CD14-positive monocyte (primary cell): ENCODE results near the gene ALKBH1. TPM values are rescaled to one million over a fixed set of nuclear protein-coding genes. Genes with fewer than 3 reads are reported as not detected.
A peak's percentile ranks its signal among the peaks of the same experiment; 100 is the strongest.

Experiments
- DNase-seq, 3 donors: peaks; one replicate each; pipeline ENCODE4 v3.0.0-alpha.2; 2011 to 2022
- H2AFZ ChIP-seq: 2 replicates; pipeline ENCODE4 v1.6.0; 2012; ENCODE audit warnings: mild to moderate bottlenecking, low read depth, low read length, inconsistent platforms; ENCODE audit not compliant: insufficient read depth, poor library complexity, severe bottlenecking
- H3K27ac ChIP-seq, 2 donors: 1 replicate in 1 of 2; 2 replicates in 1 of 2; pipeline ENCODE4 v1.5.1; 2012 to 2013; ENCODE audit warnings: low read length in 2 of 2, control low read depth in 1 of 2, inconsistent platforms in 1 of 2, low read depth in 1 of 2, mild to moderate bottlenecking in 1 of 2
- H3K27me3 ChIP-seq, 2 donors: one replicate each; pipeline versions ENCODE4 v1.6.0 to v1.6.1; 2011 to 2013; ENCODE audit warnings: low read length in 2 of 2; ENCODE audit not compliant: control insufficient read depth in 2 of 2, insufficient read depth in 2 of 2
- H3K36me3 ChIP-seq, 2 donors: replicated peaks in 1 of 2; 1 replicate in 1 of 2; 2 replicates in 1 of 2; pipeline versions ENCODE4 v1.5.1 to v1.6.1; 2012 to 2013; ENCODE audit warnings: low read length in 2 of 2, control low read depth in 1 of 2, inconsistent platforms in 1 of 2, mild to moderate bottlenecking in 1 of 2; ENCODE audit not compliant: insufficient read depth in 2 of 2, control insufficient read depth in 1 of 2
- H3K4me1 ChIP-seq, 2 donors: 1 replicate in 1 of 2; 2 replicates in 1 of 2; pipeline versions ENCODE4 v1.5.1 to v1.6.1; 2012 to 2013; ENCODE audit warnings: low read length in 2 of 2, control low read depth in 1 of 2, inconsistent platforms in 1 of 2, mild to moderate bottlenecking in 1 of 2, moderate library complexity in 1 of 2; ENCODE audit not compliant: insufficient read depth in 2 of 2, control insufficient read depth in 1 of 2
- H3K4me2 ChIP-seq: replicated peaks from 2 replicates; pipeline ENCODE3; 2012; ENCODE audit warnings: low read length, moderate library complexity, mild to moderate bottlenecking; ENCODE audit not compliant: poor library complexity, severe bottlenecking; ENCODE audit errors: extremely low read depth
- H3K4me3 ChIP-seq, 3 experiments: fragments of 200-600 bp in 1 of 3; sonication (generic) in 1 of 3; replicated peaks in 1 of 3; 1 replicate in 2 of 3; 2 replicates in 1 of 3; pipeline ENCODE4 v1.5.1; 2011 to 2013; ENCODE audit warnings: low read length in 3 of 3, mild to moderate bottlenecking in 3 of 3, control low read depth in 2 of 3, low read depth in 2 of 3, inconsistent platforms in 1 of 3, moderate library complexity in 1 of 3
- H3K79me2 ChIP-seq: 2 replicates; pipeline ENCODE4 v1.6.0; 2012; ENCODE audit warnings: mild to moderate bottlenecking, control low read depth, inconsistent platforms, low read length, moderate library complexity; ENCODE audit not compliant: insufficient read depth
- H3K9ac ChIP-seq: 2 replicates; pipeline ENCODE4 v1.6.0; 2017; ENCODE audit warnings: low read length, mild to moderate bottlenecking; ENCODE audit not compliant: insufficient read depth, poor library complexity, severe bottlenecking
- H3K9me3 ChIP-seq, 2 donors: replicated peaks in 1 of 2; 1 replicate in 1 of 2; 2 replicates in 1 of 2; pipeline versions ENCODE4 v1.5.1 to v1.6.1; 2012 to 2013; ENCODE audit warnings: low read length in 2 of 2, control low read depth in 1 of 2; ENCODE audit not compliant: control insufficient read depth in 1 of 2, insufficient read depth in 1 of 2
- H4K20me1 ChIP-seq: 2 replicates; pipeline ENCODE4 v1.6.0; 2012; ENCODE audit warnings: mild to moderate bottlenecking, low read length, control low read depth, moderate library complexity; ENCODE audit not compliant: insufficient read depth
- H3K27ac Mint-ChIP-seq, 7 donors: one replicate each; pipeline ENCODE4 v1.8.0; 2020; ENCODE audit warnings: mild to moderate bottlenecking in 7 of 7, mixed read lengths in 7 of 7, moderate library complexity in 6 of 7, inconsistent platforms in 2 of 7
- H3K27me3 Mint-ChIP-seq, 3 donors: one replicate each; pipeline ENCODE4 v1.8.0; 2021 to 2022; ENCODE audit warnings: low read depth in 3 of 3, mild to moderate bottlenecking in 3 of 3, mixed read lengths in 3 of 3, moderate library complexity in 3 of 3, inconsistent platforms in 1 of 3
- H3K36me3 Mint-ChIP-seq, 2 donors: one replicate each; pipeline ENCODE4 v1.8.0; 2020; ENCODE audit warnings: mixed read lengths in 2 of 2, inconsistent platforms in 1 of 2, mild to moderate bottlenecking in 1 of 2
- H3K4me1 Mint-ChIP-seq: one replicate; pipeline ENCODE4 v1.8.0; 2020; ENCODE audit warnings: mild to moderate bottlenecking, mixed read lengths
- H3K4me3 Mint-ChIP-seq, 2 donors: one replicate each; pipeline ENCODE4 v1.8.0; 2020; ENCODE audit warnings: mild to moderate bottlenecking in 2 of 2, mixed read lengths in 2 of 2, moderate library complexity in 1 of 2
- H3K9me3 Mint-ChIP-seq, 7 donors: one replicate each; pipeline ENCODE4 v1.8.0; 2020 to 2022; ENCODE audit warnings: mixed read lengths in 7 of 7, mild to moderate bottlenecking in 6 of 7, moderate library complexity in 6 of 7, inconsistent platforms in 2 of 7
- WGBS: methylation state at CpG from one replicate; pipeline ENCODE4 v1.1.5; 2013; ENCODE audit warnings: missing lambda C conversion rate; ENCODE audit not compliant: insufficient coverage; 5-methylcytosine and 5-hydroxymethylcytosine counted together
- intact Hi-C, 2 donors: fragments of 100-400 bp; cut with micrococcal nuclease; formaldehyde crosslinking; loops; one replicate each; pipeline versions ENCODE4 v1.15.0 to v1.15.1; 2023
- polyA plus RNA-seq, 3 donors: library from polyadenylated mRNA; depleted of rRNA in 1 of 3; unstranded in 2 of 3; stranded (reverse) in 1 of 3; fragments of 300-500 nt in 2 of 3; fragments of >200 nt in 1 of 3; fragmentation: Illumina TruSeq in 2 of 3; gene quantifications; 1 replicate in 2 of 3; 2 replicates in 1 of 3; pipeline ENCODE4 v1.2.3, GENCODE V29; 2012 to 2021
- TF ChIP-seq, protein P1 (sequence below): fragments of 200-600 bp; IDR thresholded peaks from one replicate; pipeline ENCODE4 v1.8.0; 2022; ENCODE audit warnings: antibody characterized with exemption, mild to moderate bottlenecking

ALKBH1 gene
- polyA plus RNA-seq, 3 donors, result 3.4 to 4.5 (median 4.2) TPM

DNA sequence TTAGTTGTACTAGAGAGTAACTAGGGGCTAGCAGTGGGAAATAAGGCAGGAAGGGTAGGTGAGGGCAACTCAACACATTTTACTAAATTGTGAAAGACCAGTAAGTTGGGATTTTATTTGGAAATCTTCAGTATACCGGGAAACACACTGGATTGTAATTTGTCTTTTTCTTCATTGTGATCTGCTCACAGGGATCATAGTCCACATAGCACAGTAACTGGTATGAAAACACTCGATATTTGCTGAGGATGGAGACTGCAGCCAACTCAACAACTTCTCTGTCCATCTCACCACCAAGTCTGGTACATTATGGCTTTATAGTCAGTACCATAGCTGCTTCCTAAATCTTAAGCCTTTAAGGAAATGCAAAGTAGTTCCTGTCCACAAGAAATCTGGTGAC is 2.5 kb upstream of the ALKBH1 start:
- no peaks in the 10 kb centered on the region for H3K27me3 Mint-ChIP-seq
- no peak overlapping the region for H3K9ac ChIP-seq
- H3K4me2 ChIP-seq, result no peak overlapping the region
- no peak overlapping the region for H3K4me3 Mint-ChIP-seq
- intact Hi-C loops, result no loop called here
- peaks cover 15% of the 10 kb centered on the region for H4K20me1 ChIP-seq
- no peaks in the 10 kb centered on the region for H3K27me3 ChIP-seq
- peaks cover 85% of the 10 kb centered on the region for H3K79me2 ChIP-seq
- peaks cover 28% of the 10 kb centered on the region for H3K4me1 Mint-ChIP-seq
- H3K4me1 ChIP-seq, result peaks cover 23 to 32% of the 10 kb centered on the region in 2 donors
- H3K27ac ChIP-seq, result no peak overlapping the region
- no peak overlapping the region for H3K4me3 ChIP-seq
- TF ChIP-seq, protein P1, sequence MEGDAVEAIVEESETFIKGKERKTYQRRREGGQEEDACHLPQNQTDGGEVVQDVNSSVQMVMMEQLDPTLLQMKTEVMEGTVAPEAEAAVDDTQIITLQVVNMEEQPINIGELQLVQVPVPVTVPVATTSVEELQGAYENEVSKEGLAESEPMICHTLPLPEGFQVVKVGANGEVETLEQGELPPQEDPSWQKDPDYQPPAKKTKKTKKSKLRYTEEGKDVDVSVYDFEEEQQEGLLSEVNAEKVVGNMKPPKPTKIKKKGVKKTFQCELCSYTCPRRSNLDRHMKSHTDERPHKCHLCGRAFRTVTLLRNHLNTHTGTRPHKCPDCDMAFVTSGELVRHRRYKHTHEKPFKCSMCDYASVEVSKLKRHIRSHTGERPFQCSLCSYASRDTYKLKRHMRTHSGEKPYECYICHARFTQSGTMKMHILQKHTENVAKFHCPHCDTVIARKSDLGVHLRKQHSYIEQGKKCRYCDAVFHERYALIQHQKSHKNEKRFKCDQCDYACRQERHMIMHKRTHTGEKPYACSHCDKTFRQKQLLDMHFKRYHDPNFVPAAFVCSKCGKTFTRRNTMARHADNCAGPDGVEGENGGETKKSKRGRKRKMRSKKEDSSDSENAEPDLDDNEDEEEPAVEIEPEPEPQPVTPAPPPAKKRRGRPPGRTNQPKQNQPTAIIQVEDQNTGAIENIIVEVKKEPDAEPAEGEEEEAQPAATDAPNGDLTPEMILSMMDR, result no peak
- H3K36me3 ChIP-seq, result peaks cover 37 to 51% of the 10 kb centered on the region in 2 donors
- no peak overlapping the region for H2AFZ ChIP-seq
- no peaks in the 10 kb centered on the region for H3K9me3 ChIP-seq
- H3K27ac Mint-ChIP-seq, result no peak overlapping the region
- no peak for DNase-seq
- H3K36me3 Mint-ChIP-seq, result peaks cover 37 to 53% of the 10 kb centered on the region in 2 donors
- no peaks in the 10 kb centered on the region for H3K9me3 Mint-ChIP-seq
- WGBS, result 100% methylated on average over 1 of the region's 2 CpGs

GRCh38 chr14:77709412-77709811 is 1.6 kb upstream of the ALKBH1 start:
- no peak overlapping the region for H3K4me3 ChIP-seq
- 100% methylated on average over 2 of the region's 3 CpGs for WGBS
- intact Hi-C loops, result loop anchor here (5.0 to 10.0 kb wide), 4 partner anchors 52 to 252 kb away; partner anchors contain the start of genes AHSA1 (in 1 of the 2), SNW1 (in 1 of the 2) and VIPAS39 (in 1 of the 2)

More at GRCh38 chr14:77709412-77709811, 1.6 kb upstream of the ALKBH1 start:
- H3K79me2 ChIP-seq, result peaks cover 85% of the 10 kb centered on the region
- peaks cover 23 to 32% of the 10 kb centered on the region in 2 donors for H3K4me1 ChIP-seq
- Mint-ChIP-seq H3K4me1 (peaks cover 28% of the 10 kb centered on the region), H3K36me3 (peaks cover 32 to 53% of the 10 kb centered on the region in 2 donors), H3K9me3 (no peaks in the 10 kb centered on the region), H3K27ac (peak overlapping the region in 1 of 7 donors; percentile 41), H3K4me3 (no peak overlapping the region), H3K27me3 (no peaks in the 10 kb centered on the region)
- H3K27ac ChIP-seq, result no peak overlapping the region
- H3K9me3 ChIP-seq, result no peaks in the 10 kb centered on the region
- DNase-seq, result no peak
- no peak overlapping the region for H3K9ac ChIP-seq
- H3K27me3 ChIP-seq, result no peaks in the 10 kb centered on the region
- TF ChIP-seq, protein P1, result no peak
- H3K4me2 ChIP-seq, result no peak overlapping the region
- peaks cover 5% of the 10 kb centered on the region for H4K20me1 ChIP-seq
- no peak overlapping the region for H2AFZ ChIP-seq
- peaks cover 31 to 50% of the 10 kb centered on the region in 2 donors for H3K36me3 ChIP-seq
